ENCODE measurements around the gene TTC6. TPM values are rescaled to one million over a fixed set of nuclear protein-coding genes. Genes with fewer than 3 reads are reported as not detected.

Gene TTC6
- total RNA-seq, 1 donor from 2014 or later: not detected

GRCh38 chr14:37597538-37597913 lies 2.1 kb downstream of the TTC6 start:
- TF ChIP-seq, protein P1, sequence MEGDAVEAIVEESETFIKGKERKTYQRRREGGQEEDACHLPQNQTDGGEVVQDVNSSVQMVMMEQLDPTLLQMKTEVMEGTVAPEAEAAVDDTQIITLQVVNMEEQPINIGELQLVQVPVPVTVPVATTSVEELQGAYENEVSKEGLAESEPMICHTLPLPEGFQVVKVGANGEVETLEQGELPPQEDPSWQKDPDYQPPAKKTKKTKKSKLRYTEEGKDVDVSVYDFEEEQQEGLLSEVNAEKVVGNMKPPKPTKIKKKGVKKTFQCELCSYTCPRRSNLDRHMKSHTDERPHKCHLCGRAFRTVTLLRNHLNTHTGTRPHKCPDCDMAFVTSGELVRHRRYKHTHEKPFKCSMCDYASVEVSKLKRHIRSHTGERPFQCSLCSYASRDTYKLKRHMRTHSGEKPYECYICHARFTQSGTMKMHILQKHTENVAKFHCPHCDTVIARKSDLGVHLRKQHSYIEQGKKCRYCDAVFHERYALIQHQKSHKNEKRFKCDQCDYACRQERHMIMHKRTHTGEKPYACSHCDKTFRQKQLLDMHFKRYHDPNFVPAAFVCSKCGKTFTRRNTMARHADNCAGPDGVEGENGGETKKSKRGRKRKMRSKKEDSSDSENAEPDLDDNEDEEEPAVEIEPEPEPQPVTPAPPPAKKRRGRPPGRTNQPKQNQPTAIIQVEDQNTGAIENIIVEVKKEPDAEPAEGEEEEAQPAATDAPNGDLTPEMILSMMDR (IDR thresholded peaks at IDR 0.05): peak in 2 of 3 experiments; percentile 8 to 10
- Histone ChIP-seq H3K27ac (no peak overlapping the region), H3K9me3 (no peaks in the 10 kb centered on the region), H3K36me3 (no peaks in the 10 kb centered on the region), H3K4me3 (no peak overlapping the region), H3K4me1 (peaks cover 0 to 17% of the 10 kb centered on the region in 2 donors), H3K27me3 (peaks cover 54% of the 10 kb centered on the region)
- intact Hi-C loops (cut with DNase I): loop anchor here (10.0 kb wide), 3 partner anchors 353 to 1073 kb away; partner anchors contain the start of gene NKX2-1
- no peak for DNase-seq (ENCODE audit: low spot score in 2 of 2)

- TF ChIP-seq, protein P1 (IDR thresholded peaks at IDR 0.05): no peak
- Histone ChIP-seq H3K9me3 (no peaks in the 10 kb centered on the region), H3K4me1 (peaks cover 0 to 17% of the 10 kb centered on the region in 2 donors), H3K27ac (no peak overlapping the region), H3K4me3 (peak overlapping the region in 1 of 2 donors; percentile 36), H3K36me3 (no peaks in the 10 kb centered on the region), H3K27me3 (peaks cover 48% of the 10 kb centered on the region)
- intact Hi-C loops (cut with DNase I): loop anchor here (10.0 kb wide), 3 partner anchors 353 to 1073 kb away; partner anchors contain the start of gene NKX2-1
- DNase-seq (ENCODE audit: low spot score in 2 of 2): no peak
These were observed 2.7 kb downstream of the TTC6 start for GRCh38 chr14:37597914-37598746.

GRCh38 chr14:37598747-37599506 lies 3.5 kb downstream of the TTC6 start:
- H3K27ac ChIP-seq: no peak overlapping the region
- H3K9me3 ChIP-seq: no peaks in the 10 kb centered on the region
- H3K4me3 ChIP-seq: peak overlapping the region; percentile 18 to 41
- no peaks in the 10 kb centered on the region for H3K36me3 ChIP-seq
- H3K4me1 ChIP-seq: peaks cover 0 to 17% of the 10 kb centered on the region in 2 donors
- TF ChIP-seq, protein P1 (IDR thresholded peaks at IDR 0.05): no peak
- intact Hi-C loops (cut with DNase I): loop anchor here (10.0 kb wide), 3 partner anchors 354 to 1074 kb away; partner anchors contain the start of gene NKX2-1
- no peak for DNase-seq (ENCODE audit: low spot score in 2 of 2)
- H3K27me3 ChIP-seq: peaks cover 45% of the 10 kb centered on the region

- H3K4me3 ChIP-seq: peak overlapping the region; percentile 18 to 41
- TF ChIP-seq, protein P1 (IDR thresholded peaks at IDR 0.05): no peak
These were observed 4.3 kb downstream of the TTC6 start for GRCh38 chr14:37599507-37600368.

More at GRCh38 chr14:37599507-37600368, 4.3 kb downstream of the TTC6 start:
- Histone ChIP-seq H3K36me3 (no peaks in the 10 kb centered on the region), H3K9me3 (no peaks in the 10 kb centered on the region), H3K27ac (no peak overlapping the region), H3K27me3 (peaks cover 45% of the 10 kb centered on the region), H3K4me1 (peaks cover 0 to 17% of the 10 kb centered on the region in 2 donors)
- DNase-seq (ENCODE audit: low spot score in 2 of 2): no peak
- intact Hi-C loops (cut with DNase I): loop anchor here (10.0 kb wide), 3 partner anchors 355 to 1075 kb away; partner anchors contain the start of gene NKX2-1

All from ascending aorta (tissue), 2 donors.